NT2/D1 (cell line): ENCODE measurements around the gene GNB3.

ENCODE experiments used
- YY1 ChIP-seq: IDR thresholded peaks from 2 replicates; pipeline ENCODE4 v1.6.1; 2011; ENCODE audit not compliant: insufficient read length, insufficient read depth
- ZNF274 ChIP-seq: IDR thresholded peaks from 2 replicates; pipeline ENCODE4 v1.6.1; 2011; ENCODE audit warnings: mild to moderate bottlenecking, low read depth, low read length

DNA sequence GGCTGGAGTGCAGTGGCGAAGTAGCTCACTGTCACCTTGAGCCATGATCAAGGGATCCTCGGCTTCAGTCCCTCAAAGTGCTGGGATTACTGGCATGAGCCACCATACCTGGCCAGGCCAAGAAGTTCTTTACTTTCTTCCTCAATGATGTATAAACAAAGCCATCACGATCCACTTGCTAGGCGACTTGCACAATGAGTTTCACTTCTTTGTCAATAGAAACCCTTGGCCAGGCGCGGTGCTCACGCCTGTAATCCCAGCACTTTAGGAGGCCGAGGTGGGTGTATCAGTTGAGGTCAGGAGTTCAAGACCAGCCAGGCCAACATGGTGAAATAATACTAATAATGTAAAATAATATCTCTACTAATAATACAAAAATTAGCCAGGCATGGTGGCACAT lies 46.7 kb downstream of the GNB3 start:
- TF ChIP-seq ZNF274 (no peak), YY1 (no peak)
